Daoy (cell line): ENCODE data around the gene AOPEP. TPM values are rescaled to one million over a fixed set of nuclear protein-coding genes. Genes with fewer than 3 reads are reported as not detected.

Experiments used
- DNase-seq: peaks from one replicate; pipeline ENCODE4 v3.0.0-alpha.2; 2015; ENCODE audit warnings: low read depth
- total RNA-seq: library from RNA; depleted of rRNA; stranded (reverse); fragments of >200 nt; shearing (Covaris generic); gene quantifications from 2 replicates; pipeline ENCODE4 v1.2.3, GENCODE V29; 2014

AOPEP gene
- total RNA-seq, 1 experiment from 2014 or later = 37.8 TPM

DNA sequence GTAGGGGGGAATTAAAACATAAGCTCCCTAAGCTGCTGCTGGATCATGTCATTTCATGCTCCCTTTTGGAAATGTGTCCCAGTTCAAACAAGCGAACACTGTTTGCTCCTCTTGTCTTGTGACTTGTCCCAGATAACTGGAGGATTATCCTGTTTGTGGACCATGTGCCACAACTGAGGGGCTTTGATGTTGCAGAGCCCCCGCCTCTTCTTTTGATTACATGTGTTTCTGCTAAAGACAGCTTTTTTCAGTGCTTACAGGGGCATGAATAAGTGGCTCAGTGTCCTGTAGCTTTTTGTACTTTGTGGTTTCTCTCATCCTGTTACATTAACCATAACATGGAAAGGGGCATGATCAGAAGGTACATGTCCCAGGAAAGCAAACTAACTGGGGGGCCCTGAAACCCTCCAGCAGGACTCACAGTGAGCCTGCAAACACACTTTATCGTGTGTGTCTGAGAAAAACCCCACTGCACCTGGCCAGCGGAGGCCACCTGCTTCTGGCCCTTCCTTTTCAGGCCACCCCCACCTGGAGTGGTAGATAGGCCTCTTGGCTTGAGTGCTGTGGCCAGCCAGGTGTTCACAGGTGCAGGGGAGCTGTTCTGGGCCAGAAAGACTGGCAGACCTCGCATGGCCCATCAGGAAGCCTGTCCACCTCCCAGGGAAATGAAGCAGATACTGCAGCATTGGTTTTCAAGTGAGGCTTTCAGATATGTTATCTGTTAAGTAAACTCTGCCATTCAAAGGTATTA is 305.4 kb downstream of the AOPEP start:
- no peak for DNase-seq

DNA sequence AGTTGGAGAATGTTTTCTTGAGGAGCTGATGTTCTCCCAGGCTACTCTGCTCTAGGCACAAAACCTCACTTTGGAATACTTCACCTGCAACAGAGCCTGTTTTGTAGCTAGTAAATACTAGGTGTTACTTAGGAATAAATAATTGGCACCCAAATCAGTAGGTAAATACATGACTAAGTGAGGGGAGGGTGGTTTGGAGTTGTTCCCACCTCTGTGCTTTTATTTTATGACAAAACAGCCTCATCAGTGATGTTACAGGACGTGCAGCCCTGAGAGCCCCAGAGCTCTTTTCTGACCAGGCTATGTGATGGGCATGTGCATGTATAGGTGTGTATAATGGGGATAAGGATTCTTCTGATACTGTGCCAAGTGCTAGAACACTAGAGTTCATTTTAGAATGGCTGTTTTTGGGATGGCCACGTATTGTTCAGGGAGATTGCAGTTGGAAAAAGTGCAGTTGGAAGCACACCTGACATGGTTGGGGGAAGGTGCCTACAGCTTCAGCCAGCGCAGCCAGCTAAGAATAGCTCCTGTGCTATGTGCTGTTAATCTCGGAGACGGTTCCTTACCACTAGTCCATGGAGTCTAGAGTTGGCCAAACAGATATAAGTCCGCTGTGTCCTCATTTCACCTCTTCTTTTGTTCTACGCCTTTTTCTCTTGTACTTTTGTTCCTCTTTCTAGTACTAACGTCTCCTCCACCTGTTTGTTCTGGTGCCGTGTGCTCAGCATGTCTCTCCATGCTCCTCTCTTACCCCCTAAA is 306.3 kb downstream of the AOPEP start:
- no peak for DNase-seq

GRCh38 chr9:95035846-95036245 is 309.3 kb downstream of the AOPEP start:
- DNase-seq = no peak

GRCh38 chr9:95036676-95037075 is 310.2 kb downstream of the AOPEP start:
- DNase-seq = no peak

DNA sequence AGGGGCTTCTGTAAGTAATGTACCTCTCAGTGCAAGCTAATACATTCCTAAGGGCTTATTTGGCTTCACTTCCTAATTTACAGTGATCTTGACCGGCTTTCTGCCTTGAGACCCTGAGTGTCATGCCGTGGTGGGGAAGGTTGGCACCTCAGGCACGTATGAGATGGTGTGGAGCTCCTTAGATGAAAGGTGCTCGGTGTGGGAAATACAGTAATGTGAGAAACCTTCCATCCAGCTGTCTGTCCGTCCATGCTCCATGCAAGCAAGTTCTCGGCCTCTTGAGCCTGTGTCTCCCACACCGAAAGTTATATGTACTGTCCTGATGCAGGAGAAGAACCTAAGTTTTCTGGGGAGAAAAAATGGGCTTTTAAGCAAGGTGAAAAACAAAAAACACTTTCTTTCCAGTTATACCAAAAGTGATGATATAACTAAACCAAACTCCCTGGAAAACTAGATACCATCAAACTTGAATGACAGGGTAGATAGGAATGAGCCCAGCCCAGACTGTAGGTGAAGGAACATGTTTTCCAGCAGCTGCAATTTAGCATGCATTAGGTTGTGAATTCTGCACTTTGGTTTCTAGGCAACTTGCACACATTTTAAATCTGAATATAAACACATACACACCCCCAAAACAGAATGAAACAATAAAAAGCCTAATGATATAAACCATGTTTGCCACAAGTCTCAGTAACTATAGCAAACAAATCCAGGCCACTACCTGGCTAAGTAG is 311.5 kb downstream of the AOPEP start:
- DNase-seq = no peak

DNA sequence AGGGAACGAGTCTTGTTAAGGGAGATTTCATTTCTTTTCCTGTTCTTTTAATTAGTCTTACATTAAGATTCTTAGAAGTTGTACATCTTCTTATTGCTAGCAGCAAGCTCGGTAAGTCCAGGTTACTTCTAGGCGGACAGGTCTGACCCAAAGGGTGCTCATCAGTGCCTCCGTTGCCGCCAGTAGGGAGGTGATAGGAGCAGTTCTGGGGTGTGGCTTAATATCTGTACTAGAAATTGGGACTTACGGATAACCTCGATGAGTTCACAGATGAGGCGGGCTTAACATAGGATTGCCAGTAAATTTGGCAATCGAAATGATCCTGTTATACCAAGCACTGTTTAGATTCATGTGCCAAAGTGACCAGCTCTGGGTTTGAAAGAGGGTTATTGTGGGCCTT is 312.2 kb downstream of the AOPEP start:
- no peak for DNase-seq

DNA sequence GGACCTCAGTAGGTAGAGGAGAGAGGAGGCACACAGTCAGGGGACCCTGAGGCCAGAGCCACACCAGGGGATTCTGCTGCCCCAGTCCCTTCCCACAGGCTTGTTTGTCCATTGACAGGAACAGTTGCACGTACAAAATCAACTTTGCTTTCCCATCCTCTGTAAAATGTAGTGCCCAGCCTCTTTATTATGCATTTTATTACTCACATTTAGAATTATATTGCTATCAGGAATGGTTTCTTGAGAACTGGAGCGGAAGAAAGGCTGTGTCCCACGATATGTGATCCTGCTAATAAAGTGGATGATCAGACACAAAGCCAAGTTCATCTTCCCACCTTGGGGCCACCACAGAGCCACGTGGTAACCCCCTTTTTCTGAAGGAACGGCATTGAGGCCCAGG is 313.6 kb downstream of the AOPEP start:
- DNase-seq = no peak

GRCh38 chr9:95043826-95044225 is 317.3 kb downstream of the AOPEP start:
- DNase-seq = no peak

DNA sequence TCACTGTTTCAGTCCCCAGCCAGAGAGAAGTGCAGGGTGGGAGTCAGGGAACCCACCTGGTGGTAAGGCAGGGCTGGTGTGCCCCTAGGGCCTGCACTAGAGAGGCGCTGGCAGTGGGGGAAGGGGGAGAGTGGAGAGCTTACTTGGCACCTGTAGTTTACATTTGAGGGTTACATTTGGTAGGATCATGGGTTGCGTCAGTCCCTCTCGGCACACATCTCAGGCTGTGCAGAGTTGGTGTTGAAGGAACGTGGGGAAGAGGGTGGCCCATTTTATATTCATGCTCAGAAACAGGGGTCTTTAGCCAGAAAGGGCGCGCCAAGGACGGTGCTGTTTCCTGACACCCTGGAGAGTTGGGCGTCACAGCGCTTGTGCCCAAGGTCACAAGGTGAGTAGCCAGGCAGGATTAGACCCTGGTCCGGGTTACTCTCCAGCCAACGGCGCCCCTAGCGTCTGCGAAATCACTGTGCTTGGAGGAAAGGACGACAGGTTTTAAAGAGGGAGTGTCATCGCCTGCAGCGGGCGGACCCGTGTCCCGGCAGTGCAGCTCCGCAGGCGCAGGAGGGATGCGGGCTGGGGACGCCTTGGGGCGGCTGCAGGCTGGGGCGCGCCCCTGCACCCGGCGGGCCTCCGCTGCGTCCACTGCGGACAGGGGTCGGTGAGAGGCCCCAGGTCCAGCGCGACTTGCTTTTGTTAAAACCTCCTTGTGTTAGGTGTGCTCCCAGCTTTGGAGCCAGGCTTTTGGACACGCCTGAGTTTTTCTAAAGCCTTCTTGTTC is 318.4 kb downstream of the AOPEP start:
- no peak for DNase-seq

DNA sequence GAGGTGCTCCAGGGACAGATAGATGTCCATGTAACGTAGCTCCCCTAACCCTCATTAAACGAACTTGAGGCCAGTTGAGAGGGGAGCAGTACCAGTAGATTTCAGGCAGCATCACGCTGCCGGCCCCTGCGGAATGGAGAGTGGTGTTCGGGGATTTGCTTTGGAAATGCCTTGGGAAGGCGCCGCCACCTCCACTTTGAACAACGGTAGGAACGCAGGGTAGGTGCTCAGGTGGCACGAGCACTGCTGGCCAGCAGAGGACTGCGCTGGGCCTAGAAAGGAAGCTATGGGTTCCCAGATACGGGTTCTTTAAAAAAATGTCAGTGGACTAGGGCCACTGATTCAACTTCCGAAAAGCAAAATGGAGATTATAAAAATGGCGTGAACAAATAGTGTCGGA is 319.3 kb downstream of the AOPEP start:
- DNase-seq = no peak

DNA sequence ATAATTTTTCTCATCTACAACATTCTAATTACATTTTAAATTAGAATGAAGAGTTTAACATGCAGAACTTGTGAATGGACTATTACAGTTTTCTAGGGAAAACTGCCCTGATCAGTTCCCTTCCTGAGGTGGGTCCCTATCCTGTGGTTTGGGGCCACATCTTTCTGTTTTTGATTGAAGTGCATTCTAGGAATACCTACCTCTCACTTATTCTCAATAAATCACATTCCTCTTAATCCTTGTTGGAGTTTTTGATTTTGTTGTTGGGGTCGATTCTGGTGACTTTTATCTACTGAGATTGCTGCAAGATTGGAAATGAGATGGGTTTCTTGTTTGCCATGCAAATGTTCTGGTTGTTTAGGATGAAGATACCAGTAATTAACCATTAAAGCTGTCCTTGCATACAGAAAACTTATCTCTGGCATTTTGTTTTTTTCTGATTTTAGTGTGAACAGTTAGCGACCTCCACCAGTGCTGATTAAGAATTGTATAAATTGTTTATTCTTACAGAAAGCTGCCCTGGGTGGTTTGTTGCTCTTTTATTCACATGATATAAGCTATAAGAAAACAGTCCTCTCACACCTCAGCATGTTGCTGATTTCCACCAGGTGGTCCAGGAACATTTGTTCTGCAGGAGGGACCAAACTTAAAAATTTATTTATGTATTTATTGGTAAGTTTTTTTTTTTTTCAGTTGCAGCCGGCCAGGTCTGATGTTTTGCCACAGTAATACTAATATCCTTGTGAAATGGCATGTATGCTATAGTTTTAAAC is 321.1 kb downstream of the AOPEP start:
- DNase-seq = no peak

- DNase-seq = peak; percentile 76
These were observed 322.0 kb downstream of the AOPEP start for GRCh38 chr9:95048225-95049087.

DNA sequence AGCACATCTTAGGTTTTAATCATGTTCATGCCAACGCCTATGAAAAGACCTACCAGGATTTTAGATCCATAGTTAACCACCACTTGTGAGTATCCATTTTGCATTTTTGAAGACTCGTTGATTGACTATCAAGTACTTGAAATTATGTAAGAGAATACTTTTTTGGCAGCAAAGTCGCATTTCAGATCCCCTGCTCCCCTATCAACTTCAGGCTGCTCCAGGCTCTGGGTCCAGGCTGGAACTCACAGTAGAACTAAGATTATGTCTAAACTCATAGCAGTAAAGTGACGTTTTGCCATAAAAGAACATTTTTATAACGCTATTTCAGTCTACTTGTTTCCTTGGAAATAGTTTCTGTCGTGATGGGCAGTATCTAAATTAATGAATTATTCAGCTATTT is 323.3 kb downstream of the AOPEP start:
- DNase-seq = no peak

DNA sequence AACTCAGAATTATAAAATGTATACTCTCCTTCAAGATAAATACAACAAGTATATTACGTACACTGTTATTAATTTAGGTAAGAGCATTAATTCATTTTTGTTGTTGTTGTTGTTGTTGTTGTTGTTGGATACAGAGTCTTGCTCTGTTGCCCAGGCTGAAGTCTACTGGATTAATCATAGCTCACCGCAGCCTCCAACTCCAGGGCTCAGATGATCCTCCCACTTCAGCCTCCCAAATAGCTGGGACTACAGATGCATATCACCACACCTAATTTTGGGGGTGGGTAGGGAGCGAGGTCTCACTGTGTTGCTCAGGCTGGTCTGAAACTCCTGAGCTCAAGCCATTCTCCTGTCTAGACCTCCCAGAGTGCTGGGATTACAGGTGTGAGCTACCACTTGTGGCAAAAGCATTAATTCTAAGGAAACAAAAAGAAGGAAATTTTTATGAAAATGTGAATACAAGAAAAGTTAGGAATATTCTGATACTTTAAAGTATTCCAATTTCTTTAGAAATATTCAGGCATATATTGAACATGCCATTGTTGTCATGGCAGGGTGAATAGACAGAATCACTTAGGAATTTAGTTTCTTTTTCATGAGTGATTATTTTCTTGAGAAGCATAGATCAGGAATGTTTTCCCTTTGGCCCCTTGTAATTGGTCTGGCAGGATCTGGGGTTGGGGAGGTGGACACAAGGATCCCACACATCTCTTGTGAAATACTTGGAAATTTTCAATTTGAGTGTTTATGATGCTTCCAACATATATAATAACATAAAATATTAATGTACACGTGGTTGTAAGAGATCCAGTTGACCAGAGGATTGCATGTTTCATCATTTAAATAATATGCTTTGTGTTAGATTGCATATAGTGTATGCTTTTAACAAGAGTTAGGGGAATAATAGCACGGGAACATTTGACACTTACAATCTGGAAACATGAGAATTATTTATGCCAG is 327.4 kb downstream of the AOPEP start:
- no peak for DNase-seq

GRCh38 chr9:95055334-95055850 is 328.9 kb downstream of the AOPEP start:
- no peak for DNase-seq

DNA sequence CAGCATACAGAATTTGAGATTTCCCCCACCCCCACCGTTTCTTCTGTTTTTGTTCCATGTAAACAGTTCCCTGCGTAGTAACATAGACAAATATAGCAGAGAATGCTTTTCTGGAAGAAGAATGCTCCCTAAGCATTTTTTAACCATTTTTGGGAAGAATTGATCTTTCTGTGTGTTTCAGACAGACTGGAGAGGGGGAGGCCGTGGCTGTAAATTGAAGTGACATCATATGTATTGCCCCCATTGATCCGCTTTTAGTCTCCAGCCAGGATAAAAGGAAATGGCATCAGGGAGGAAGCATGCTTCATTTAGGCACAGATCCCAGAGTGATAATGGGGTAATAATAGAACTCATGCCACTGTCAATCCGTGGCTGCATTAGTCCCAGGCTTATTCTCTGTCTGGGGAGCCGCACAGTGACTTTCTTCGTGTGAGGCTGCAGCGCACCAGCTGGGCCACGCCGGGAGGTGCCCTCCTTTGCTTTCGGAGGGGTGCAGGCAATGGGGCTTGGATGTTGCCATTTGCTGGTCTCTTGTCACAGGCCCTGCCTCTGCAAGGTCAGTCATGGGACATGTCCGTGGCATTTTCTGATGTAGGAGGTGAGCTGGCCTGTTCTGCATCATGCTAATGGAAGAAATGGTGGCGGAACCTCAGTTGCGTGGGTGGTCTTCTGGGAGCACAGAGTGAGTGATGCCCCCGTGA is 329.5 kb downstream of the AOPEP start:
- peak; percentile 36 for DNase-seq

DNA sequence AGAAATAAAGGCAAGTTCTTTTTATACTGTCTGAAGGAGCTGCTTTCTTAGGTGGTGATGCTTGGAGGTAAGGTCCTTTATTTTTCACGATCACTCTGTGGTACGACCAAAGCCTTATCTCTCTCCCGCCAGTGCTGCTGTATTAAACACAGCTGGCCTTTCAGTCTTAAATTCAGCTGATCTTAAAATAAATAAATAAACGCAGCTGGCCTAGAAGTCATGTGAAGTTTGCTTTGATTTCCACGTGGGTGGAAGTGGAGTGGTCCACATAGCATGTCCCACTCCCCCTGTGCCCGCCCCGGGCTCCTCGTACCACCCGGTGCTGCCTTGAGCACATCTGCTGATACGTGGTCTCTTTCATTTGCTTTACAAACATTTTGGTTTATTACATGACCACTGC is 330.6 kb downstream of the AOPEP start:
- no peak for DNase-seq
